Stimulated activated CD4-positive, alpha-beta T cell treated with anti-CD3 and anti-CD28 coated beads, Interleukin-4, amount 100 ng/mL, for 4 hours (primary cell): ENCODE results near the gene SHBG.
"Not testable (repeated sequence)": the region's sequence is repeated elsewhere in the genome, so short reads cannot be mapped to it uniquely, and the experiment has no call there.

ENCODE experiments used
- DNase-seq, 2 experiments: peaks; one replicate each; pipeline ENCODE4 v3.0.0-alpha.2; 2020

The SHBG gene

GRCh38 chr17:7629939-7630571 is at the start of gene SHBG:
SHBG (plus strand) TSS chr17:7630135; CDS start chr17:7630173, 38 bp downstream.
- no peak for DNase-seq

- DNase-seq, result no peak
These were observed 49.0 kb upstream of the SHBG start for GRCh38 chr17:7580604-7581575.

- DNase-seq, result no peak
These were observed 47.3 kb upstream of the SHBG start for GRCh38 chr17:7582396-7583252.

- DNase-seq, result peak; percentile 91 to 94
These were observed 46.5 kb upstream of the SHBG start, which contains the start of gene MPDU1 for GRCh38 chr17:7583253-7584109. MPDU1 (plus strand) TSS chr17:7583852; CDS start chr17:7583863, 11 bp downstream.

- no peak for DNase-seq
These were observed 43.1 kb upstream of the SHBG start for GRCh38 chr17:7586673-7587419.

- DNase-seq, result no peak
These were observed 42.3 kb upstream of the SHBG start for GRCh38 chr17:7587420-7588151.

GRCh38 chr17:7588553-7589203 is 41.3 kb upstream of the SHBG start:
- DNase-seq, result no peak

GRCh38 chr17:7589204-7589868 is 40.6 kb upstream of the SHBG start:
- peak; percentile 53 to 62 for DNase-seq

- DNase-seq, result no peak
These were observed 39.8 kb upstream of the SHBG start, which contains the start of gene SOX15 for GRCh38 chr17:7589891-7590691. SOX15 (minus strand) TSS chr17:7590094; CDS start chr17:7589676, 418 bp downstream.

GRCh38 chr17:7590743-7591142 is 39.2 kb upstream of the SHBG start:
- DNase-seq, result no peak

- no peak for DNase-seq
These were observed 38.3 kb upstream of the SHBG start for GRCh38 chr17:7591596-7591995.

GRCh38 chr17:7592422-7593021 is 37.4 kb upstream of the SHBG start:
- DNase-seq, result no peak

GRCh38 chr17:7593296-7593695 is 36.6 kb upstream of the SHBG start:
- DNase-seq, result no peak

- not testable (repeated sequence) for DNase-seq
These were observed 32.4 kb upstream of the SHBG start for GRCh38 chr17:7597561-7597960.

- no peak for DNase-seq
These were observed 23.7 kb upstream of the SHBG start for GRCh38 chr17:7606280-7606679.

GRCh38 chr17:7610641-7611040 is 19.3 kb upstream of the SHBG start:
- no peak for DNase-seq

GRCh38 chr17:7611635-7612293 is 18.2 kb upstream of the SHBG start:
- DNase-seq, result no peak
